Activated naive CD8-positive, alpha-beta T cell treated with anti-CD3 and anti-CD28 coated beads, Interleukin-2, amount 50 U/mL, for 24 hours (primary cell): ENCODE data around the gene PDC.

Experiments
- ATAC-seq: fragments of 150-1000 bp; cut with Tn5 transposase; one replicate; pipeline ENCODE4 v1.10.0; 2021
- DNase-seq: peaks from one replicate; pipeline ENCODE4 v3.0.0; 2021
- H3K27ac Mint-ChIP-seq: one replicate; pipeline ENCODE4 v1.8.0; 2021; ENCODE audit warnings: mild to moderate bottlenecking, mixed read lengths
- H3K27me3 Mint-ChIP-seq: one replicate; pipeline ENCODE4 v1.8.0; 2021; ENCODE audit warnings: mixed read lengths
- H3K36me3 Mint-ChIP-seq: one replicate; pipeline ENCODE4 v1.8.0; 2021; ENCODE audit warnings: low read depth, mixed read lengths
- H3K4me1 Mint-ChIP-seq: one replicate; pipeline ENCODE4 v1.8.0; 2021; ENCODE audit warnings: mixed read lengths
- H3K4me3 Mint-ChIP-seq: one replicate; pipeline ENCODE4 v1.8.0; 2021; ENCODE audit warnings: mild to moderate bottlenecking, moderate library complexity, mixed read lengths
- H3K9me3 Mint-ChIP-seq: one replicate; pipeline ENCODE4 v1.8.0; 2021; ENCODE audit warnings: mixed read lengths

Gene PDC

GRCh38 chr1:186461014-186461413 lies at the start of gene PDC:
TSS of gene PDC (minus strand) at chr1:186461114. CDS start at chr1:186449459, 11,655 bp downstream.
- ATAC-seq (no peak), DNase-seq (no peak)
- H3K9me3 Mint-ChIP-seq: no peaks in the 10 kb centered on the region
- no peak within 1 kb of the TSS for H3K4me3 Mint-ChIP-seq
- no peaks in the 10 kb centered on the region for H3K27me3 Mint-ChIP-seq
- H3K36me3 Mint-ChIP-seq: no peaks in the 10 kb centered on the region
- H3K27ac Mint-ChIP-seq: no peak within 1 kb of the TSS
- H3K4me1 Mint-ChIP-seq: peaks cover 5% of the 10 kb centered on the region

DNA sequence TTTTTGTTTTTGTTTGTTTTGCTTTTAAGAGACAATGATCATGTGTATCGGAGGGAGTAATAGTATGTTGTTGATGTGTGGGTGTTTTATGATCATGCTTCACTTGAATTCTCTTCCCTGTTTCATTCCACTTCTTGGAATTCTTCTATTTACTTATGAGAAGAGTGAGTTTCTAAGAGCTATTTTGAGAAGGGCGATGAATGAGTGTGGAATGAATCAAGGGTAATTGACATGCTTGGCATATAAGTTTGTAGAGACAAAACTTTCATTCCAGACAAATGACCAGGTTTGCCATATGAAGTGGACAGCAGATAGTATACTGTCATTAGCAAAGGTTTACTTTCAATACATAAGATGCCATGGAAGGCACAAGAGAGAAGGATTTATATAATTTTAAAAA lies 42.3 kb upstream of the PDC start:
- H3K9me3 Mint-ChIP-seq: peaks cover 8% of the 10 kb centered on the region
- H3K4me1 Mint-ChIP-seq: no peaks in the 10 kb centered on the region
- no peaks in the 10 kb centered on the region for H3K27me3 Mint-ChIP-seq
- no peak overlapping the region for H3K27ac Mint-ChIP-seq
- no peak overlapping the region for H3K4me3 Mint-ChIP-seq
- ATAC-seq (no peak), DNase-seq (no peak)
- H3K36me3 Mint-ChIP-seq: peaks cover 4% of the 10 kb centered on the region

GRCh38 chr1:186502087-186502486 lies 41.2 kb upstream of the PDC start:
- peaks cover 4% of the 10 kb centered on the region for H3K36me3 Mint-ChIP-seq
- ATAC-seq: no peak
- H3K27me3 Mint-ChIP-seq: no peaks in the 10 kb centered on the region
- H3K27ac Mint-ChIP-seq: no peak overlapping the region
- DNase-seq: no peak
- no peaks in the 10 kb centered on the region for H3K4me1 Mint-ChIP-seq
- H3K4me3 Mint-ChIP-seq: no peak overlapping the region
- H3K9me3 Mint-ChIP-seq: peaks cover 8% of the 10 kb centered on the region

- DNase-seq (no peak), ATAC-seq (no peak)
- H3K27me3 Mint-ChIP-seq: no peaks in the 10 kb centered on the region
- peaks cover 2% of the 10 kb centered on the region for H3K36me3 Mint-ChIP-seq
- H3K4me1 Mint-ChIP-seq: peaks cover 1% of the 10 kb centered on the region
- peaks cover 8% of the 10 kb centered on the region for H3K9me3 Mint-ChIP-seq
- H3K4me3 Mint-ChIP-seq: no peak overlapping the region
- no peak overlapping the region for H3K27ac Mint-ChIP-seq
Measured at GRCh38 chr1:186500804-186501203, 39.9 kb upstream of the PDC start.

DNA sequence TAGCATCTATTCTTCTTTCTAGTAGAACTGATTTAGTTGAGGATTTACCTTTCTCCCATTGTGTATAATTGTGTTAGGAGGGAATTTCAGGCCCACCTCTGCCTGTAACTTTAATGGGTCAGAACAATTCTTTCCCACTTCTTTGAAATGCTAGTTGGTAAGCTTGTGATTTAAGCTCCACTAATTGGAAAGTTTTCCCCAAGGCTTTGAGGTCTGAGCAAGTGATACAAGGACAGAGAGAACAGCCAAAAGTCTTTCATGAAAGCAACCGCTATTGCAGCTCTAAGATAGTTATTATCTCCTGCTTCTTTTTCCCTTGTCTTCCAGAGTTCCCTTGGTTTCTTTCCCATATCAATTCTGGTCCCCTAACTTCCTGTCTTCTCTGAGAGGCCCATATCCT lies 38.7 kb upstream of the PDC start:
- ATAC-seq: no peak

DNA sequence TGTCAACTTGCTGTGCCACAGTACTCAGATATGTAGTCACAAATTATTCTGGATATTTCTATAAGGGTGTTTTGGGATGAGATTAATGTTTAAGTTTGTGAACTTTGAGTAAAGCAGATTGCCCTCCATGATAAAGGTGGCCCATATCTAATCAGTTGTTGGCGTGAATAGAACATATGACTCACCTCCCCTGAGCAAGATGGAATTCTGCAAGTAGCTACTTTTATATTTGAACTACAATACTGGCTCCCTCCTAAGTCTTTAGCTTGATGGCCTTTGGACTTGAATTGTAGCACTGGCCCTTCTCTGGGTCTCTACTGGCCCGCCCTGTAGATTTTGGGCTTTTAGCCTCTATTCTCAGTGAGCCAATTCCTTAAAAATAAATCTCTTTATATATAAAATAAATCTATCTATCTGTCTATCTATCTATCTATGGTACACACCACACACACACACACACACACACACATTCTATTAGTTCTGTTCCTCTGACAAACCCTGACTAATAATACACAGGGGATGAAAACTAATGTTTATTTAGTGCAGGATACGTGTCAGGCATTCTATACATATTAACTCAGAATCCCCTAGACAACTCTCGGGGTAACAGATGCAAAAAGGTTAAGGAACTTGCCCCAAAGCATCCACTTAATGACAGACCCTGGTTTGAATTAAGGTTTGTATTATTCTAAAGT lies 37.9 kb upstream of the PDC start:
- DNase-seq: no peak
- Mint-ChIP-seq H3K27ac (no peak overlapping the region), H3K4me3 (no peak overlapping the region), H3K36me3 (no peaks in the 10 kb centered on the region), H3K27me3 (no peaks in the 10 kb centered on the region), H3K9me3 (no peaks in the 10 kb centered on the region), H3K4me1 (peaks cover 2% of the 10 kb centered on the region)
- ATAC-seq: no peak

More for the DNA sequence above, 38.7 kb upstream of the PDC start:
- DNase-seq: no peak
- Mint-ChIP-seq H3K36me3 (no peaks in the 10 kb centered on the region), H3K27me3 (no peaks in the 10 kb centered on the region), H3K27ac (no peak overlapping the region), H3K9me3 (no peaks in the 10 kb centered on the region), H3K4me3 (no peak overlapping the region), H3K4me1 (peaks cover 2% of the 10 kb centered on the region)

DNA sequence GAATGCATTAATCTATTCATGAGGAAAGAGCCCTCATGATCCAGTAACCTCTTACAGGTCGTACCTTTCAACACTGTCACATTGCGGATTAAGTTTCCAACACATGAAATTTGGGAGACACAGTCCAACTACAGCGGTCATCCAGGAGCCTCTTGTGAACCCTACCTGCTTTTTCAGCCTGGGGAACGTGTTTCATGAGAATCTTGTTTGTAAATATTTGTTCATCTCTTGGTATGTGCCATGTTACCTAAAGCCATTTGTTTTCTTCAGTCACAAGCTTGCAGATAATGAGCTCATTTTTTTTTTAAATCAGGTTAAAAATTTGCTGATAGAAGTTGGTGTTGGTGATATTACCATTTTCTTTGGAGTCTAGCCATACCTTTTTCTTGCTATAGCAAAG lies 37.2 kb upstream of the PDC start:
- ATAC-seq (no peak), DNase-seq (no peak)
- H3K4me3 Mint-ChIP-seq: no peak overlapping the region
- H3K27ac Mint-ChIP-seq: no peak overlapping the region
- no peaks in the 10 kb centered on the region for H3K27me3 Mint-ChIP-seq
- H3K9me3 Mint-ChIP-seq: no peaks in the 10 kb centered on the region
- peaks cover 2% of the 10 kb centered on the region for H3K4me1 Mint-ChIP-seq
- H3K36me3 Mint-ChIP-seq: no peaks in the 10 kb centered on the region

- Mint-ChIP-seq H3K36me3 (no peaks in the 10 kb centered on the region), H3K4me3 (no peak overlapping the region), H3K9me3 (no peaks in the 10 kb centered on the region), H3K27ac (no peak overlapping the region), H3K27me3 (no peaks in the 10 kb centered on the region), H3K4me1 (peaks cover 2% of the 10 kb centered on the region)
- DNase-seq (no peak), ATAC-seq (no peak)
Measured at GRCh38 chr1:186497651-186498050, 36.7 kb upstream of the PDC start.

DNA sequence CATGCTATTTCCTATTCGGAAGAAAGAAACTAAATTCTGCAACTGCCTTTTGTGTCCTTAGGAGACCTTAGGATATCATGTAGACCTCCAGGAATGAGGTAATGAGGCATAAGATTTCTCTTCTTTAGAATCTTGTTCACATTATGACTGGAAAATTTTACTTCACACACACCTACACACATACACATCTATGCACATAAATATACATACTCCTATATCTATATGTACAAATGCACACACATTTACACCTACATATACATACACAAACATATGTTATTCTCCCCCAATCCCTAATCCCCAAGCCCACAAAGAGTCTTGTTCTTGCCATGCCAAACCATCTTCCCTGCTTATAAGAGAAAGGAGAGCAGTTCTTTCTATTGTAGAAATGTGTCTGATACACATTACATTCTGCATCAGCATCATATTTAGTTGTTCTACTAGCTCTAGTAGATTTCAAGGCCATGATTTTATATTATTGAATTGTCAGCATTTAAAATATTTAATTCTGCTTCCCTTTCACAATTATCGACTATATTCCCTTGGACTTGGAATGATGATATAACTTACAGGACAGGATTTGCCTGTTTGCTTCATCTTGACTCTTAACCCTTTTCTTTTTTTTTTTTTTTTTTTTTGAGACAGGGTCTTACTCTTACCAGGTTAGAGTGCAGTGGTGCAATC lies 35.4 kb upstream of the PDC start:
- no peaks in the 10 kb centered on the region for H3K27me3 Mint-ChIP-seq
- no peak overlapping the region for H3K4me3 Mint-ChIP-seq
- H3K4me1 Mint-ChIP-seq: peaks cover 2% of the 10 kb centered on the region
- H3K27ac Mint-ChIP-seq: no peak overlapping the region
- no peaks in the 10 kb centered on the region for H3K36me3 Mint-ChIP-seq
- H3K9me3 Mint-ChIP-seq: no peaks in the 10 kb centered on the region
- no peak for ATAC-seq
- DNase-seq: no peak

DNA sequence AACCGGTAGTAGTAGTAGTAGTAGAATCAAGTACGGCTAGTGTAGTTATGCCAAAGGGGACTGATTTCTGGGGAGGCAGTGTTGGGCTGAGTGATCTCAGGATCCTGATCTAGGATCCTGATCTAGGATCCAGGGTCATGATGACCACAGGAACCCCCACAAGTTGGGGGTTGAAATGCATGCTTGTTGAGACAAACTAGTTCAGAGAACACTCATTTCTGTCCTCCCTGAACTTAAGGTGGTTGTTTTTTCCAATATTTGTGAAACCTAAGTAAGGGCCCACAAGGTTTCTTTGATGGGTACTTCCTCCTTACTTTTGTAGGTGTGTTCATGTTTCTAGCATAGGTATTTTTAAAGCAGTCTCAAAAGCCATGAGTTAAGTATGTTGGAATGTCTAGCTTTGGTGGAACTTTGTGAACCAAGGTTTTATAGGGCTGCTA lies 33.9 kb upstream of the PDC start:
- Mint-ChIP-seq H3K27me3 (no peaks in the 10 kb centered on the region), H3K9me3 (no peaks in the 10 kb centered on the region)
- peak; percentile 59 for ATAC-seq

GRCh38 chr1:186492531-186493291 lies 31.8 kb upstream of the PDC start:
- Mint-ChIP-seq H3K27me3 (peaks cover 2% of the 10 kb centered on the region), H3K9me3 (no peaks in the 10 kb centered on the region), H3K4me3 (no peak overlapping the region), H3K27ac (no peak overlapping the region), H3K4me1 (peaks cover 2% of the 10 kb centered on the region), H3K36me3 (no peaks in the 10 kb centered on the region)
- ATAC-seq (no peak), DNase-seq (no peak)

More for the DNA sequence above, 33.9 kb upstream of the PDC start:
- Mint-ChIP-seq H3K4me1 (peaks cover 2% of the 10 kb centered on the region), H3K36me3 (no peaks in the 10 kb centered on the region), H3K27ac (no peak overlapping the region), H3K4me3 (no peak overlapping the region)
- no peak for DNase-seq

- peaks cover 2% of the 10 kb centered on the region for H3K4me1 Mint-ChIP-seq
- ATAC-seq: no peak
- peaks cover 2% of the 10 kb centered on the region for H3K27me3 Mint-ChIP-seq
- no peak overlapping the region for H3K4me3 Mint-ChIP-seq
- no peak overlapping the region for H3K27ac Mint-ChIP-seq
- no peaks in the 10 kb centered on the region for H3K9me3 Mint-ChIP-seq
- DNase-seq: no peak
- no peaks in the 10 kb centered on the region for H3K36me3 Mint-ChIP-seq
Measured at GRCh38 chr1:186491336-186491735, 30.4 kb upstream of the PDC start.

GRCh38 chr1:186487163-186487562 lies 26.2 kb upstream of the PDC start:
- Mint-ChIP-seq H3K9me3 (no peaks in the 10 kb centered on the region), H3K4me3 (no peak overlapping the region), H3K36me3 (no peaks in the 10 kb centered on the region), H3K27ac (no peak overlapping the region), H3K4me1 (no peaks in the 10 kb centered on the region), H3K27me3 (peaks cover 2% of the 10 kb centered on the region)
- ATAC-seq (no peak), DNase-seq (no peak)

DNA sequence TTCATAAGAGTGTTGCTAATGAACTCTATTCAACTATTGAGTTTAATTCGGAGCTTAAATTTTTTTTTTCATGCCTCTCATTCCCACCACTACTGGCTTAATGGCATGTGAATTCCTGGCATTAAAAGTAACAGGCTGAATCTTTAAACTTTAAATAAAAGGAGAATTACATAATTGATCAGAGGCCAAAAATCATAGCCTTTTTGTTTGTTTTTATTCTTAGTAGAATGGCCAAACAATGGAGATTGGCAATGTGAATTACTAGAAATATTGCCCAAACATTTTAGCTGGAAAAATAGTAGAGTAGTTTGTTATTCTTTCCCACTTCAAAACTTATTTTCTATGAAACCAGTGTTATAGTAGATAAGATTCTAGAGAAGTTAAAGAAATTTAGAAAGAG lies 25.1 kb upstream of the PDC start:
- no peak for ATAC-seq
- Mint-ChIP-seq H3K27ac (no peak overlapping the region), H3K4me1 (no peaks in the 10 kb centered on the region), H3K36me3 (no peaks in the 10 kb centered on the region), H3K9me3 (no peaks in the 10 kb centered on the region), H3K27me3 (peaks cover 2% of the 10 kb centered on the region), H3K4me3 (no peak overlapping the region)
- DNase-seq: no peak

DNA sequence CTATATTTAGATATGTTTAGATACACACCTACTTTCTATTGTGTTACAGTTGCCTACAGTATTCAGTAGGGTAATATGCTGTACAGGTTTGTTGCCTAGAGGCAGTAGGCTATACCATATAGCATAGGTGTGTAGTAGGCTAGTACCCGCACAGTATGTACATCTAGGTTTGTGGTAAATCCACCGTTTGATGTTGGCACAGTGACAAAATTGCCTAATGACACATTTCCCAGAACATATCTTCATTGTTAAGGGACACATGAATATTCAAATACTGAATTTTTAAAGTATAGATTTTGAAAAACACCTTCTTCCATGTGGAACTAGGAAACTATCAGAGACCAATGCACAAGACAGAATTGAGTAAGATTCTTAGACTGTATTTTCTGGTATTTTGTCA lies 22.6 kb upstream of the PDC start:
- Mint-ChIP-seq H3K4me1 (no peaks in the 10 kb centered on the region), H3K4me3 (no peak overlapping the region)

More for the DNA sequence above, 22.6 kb upstream of the PDC start:
- ATAC-seq: no peak
- Mint-ChIP-seq H3K27ac (no peak overlapping the region), H3K36me3 (no peaks in the 10 kb centered on the region), H3K9me3 (no peaks in the 10 kb centered on the region), H3K27me3 (no peaks in the 10 kb centered on the region)
- no peak for DNase-seq
